ENCODE measurements around the gene DCPS.
"Not testable (repeated sequence)": the region's sequence is repeated elsewhere in the genome, so short reads cannot be mapped to it uniquely, and the experiment has no call there.

The DCPS gene, protein sequence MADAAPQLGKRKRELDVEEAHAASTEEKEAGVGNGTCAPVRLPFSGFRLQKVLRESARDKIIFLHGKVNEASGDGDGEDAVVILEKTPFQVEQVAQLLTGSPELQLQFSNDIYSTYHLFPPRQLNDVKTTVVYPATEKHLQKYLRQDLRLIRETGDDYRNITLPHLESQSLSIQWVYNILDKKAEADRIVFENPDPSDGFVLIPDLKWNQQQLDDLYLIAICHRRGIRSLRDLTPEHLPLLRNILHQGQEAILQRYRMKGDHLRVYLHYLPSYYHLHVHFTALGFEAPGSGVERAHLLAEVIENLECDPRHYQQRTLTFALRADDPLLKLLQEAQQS

GRCh38 chr11:126303623-126304456, at the start of gene DCPS:
Gene DCPS (plus strand): TSS chr11:126304060. CDS start chr11:126304081, 21 bp downstream.
- peak; percentile 80 to 97 (median 92) for DNase-seq
- intact Hi-C loops (cut with DNase I), result loop anchor here (5.0 kb wide), 1 partner anchor 37 kb away; the partner anchor contains the start of genes FOXRED1 and SRPRA

DNA sequence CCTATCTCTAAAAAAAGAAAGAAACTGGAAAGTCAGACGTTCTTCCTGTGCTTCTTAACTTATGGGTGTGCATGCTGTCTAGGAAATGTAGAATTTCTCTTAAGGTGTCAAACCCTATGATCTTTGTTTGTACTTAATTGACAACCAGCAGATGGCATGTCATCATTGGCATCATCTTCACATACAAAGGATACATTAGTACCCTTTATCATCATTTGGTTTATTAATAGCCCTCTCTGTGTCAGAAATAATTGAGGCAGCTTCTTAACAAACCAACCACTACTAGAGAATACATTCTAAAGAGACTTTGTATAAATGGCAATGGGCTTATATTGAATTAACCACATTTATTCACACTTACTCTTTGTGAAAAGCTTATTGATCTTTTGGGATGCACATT, 49.0 kb upstream of the DCPS start:
- intact Hi-C loops (cut with DNase I), result no loop called here
- no peak for DNase-seq

GRCh38 chr11:126255507-126255906, 48.4 kb upstream of the DCPS start:
- intact Hi-C loops (cut with DNase I); DNase-seq: not testable (repeated sequence)

DNA sequence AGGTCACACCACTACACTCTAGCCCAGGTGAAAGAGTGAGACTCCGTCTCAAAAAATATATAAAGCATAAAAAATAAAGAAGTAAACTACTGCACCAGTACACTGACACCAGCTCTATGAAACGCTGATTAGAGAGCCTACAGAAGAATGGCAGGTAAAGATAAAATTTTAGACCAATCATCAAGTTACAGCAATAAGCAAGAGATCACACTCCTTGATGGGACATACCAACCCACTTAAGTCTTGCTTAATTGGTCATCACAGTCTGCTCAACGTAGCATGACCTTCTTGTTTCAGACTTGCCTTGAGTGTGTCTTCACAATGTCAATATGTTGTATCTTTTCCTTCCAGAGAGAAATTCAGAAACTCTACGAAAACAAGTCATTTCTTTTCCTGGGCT, 47.6 kb upstream of the DCPS start:
- no peak for DNase-seq
- intact Hi-C loops (cut with DNase I), result no loop called here

DNA sequence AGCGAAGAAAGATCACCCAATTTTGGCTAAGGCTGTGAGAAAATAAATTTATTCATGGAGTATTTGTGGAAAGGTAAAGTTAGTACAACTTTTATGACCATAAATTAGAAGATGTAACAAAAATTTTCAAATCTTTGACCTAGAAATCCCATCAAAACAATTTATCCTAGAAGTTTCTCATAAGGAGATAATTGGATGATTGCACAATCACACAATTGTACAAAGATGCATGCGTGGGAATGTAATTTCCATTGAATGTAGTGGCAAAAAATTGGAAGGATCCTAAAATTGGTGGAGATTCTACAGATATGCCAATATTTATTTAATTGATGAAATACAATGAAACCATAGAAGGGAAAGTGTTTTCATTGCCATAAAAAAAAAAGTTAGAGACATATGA, 46.7 kb upstream of the DCPS start:
- DNase-seq, result no peak
- intact Hi-C loops (cut with DNase I), result no loop called here

GRCh38 chr11:126257764-126258163, 46.1 kb upstream of the DCPS start:
- peak in 6 of 42 donors; percentile 22 to 57 (median 44) for DNase-seq
- intact Hi-C loops (cut with DNase I), result no loop called here

DNA sequence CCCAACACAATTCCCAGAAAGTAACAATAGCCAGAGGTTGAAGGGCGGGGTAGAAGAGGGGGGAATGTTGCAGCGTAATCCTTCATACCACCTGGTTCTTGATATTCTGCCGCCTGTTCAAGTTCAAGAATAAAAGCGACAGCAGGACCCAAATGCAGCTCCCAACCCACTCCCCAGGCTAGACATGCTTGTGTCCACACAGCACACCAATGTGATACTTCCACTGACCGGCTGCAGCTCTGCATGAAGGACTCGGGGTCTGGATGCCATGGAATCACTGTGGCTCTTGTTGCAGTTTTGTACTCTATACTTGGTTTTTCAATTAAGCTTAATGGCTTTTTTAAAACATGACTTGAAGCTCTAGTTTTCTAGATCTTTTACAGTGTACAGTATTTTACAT, 41.6 kb upstream of the DCPS start:
- DNase-seq, result no peak
- intact Hi-C loops (cut with DNase I), result no loop called here

DNA sequence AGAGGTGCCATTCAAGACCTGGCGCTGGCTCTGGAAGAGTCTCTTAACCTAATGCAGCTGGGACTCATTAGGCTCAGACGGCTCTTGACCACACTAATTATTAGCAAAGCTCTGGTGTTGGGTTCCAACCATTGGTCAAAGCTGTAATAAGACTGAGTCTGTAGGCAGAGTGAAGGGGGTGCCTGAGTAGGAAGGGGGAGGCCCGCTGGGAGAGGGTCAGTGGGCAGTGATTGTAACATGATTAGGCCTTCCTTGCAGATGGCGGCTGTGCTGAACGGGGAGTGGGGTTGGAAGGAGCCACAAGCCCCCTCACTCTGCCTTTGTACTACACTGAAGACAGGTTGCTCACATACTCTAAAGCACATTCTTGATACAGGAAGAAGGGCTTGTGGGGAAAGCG, 40.4 kb upstream of the DCPS start:
- no peak for DNase-seq
- intact Hi-C loops (cut with DNase I), result no loop called here

DNA sequence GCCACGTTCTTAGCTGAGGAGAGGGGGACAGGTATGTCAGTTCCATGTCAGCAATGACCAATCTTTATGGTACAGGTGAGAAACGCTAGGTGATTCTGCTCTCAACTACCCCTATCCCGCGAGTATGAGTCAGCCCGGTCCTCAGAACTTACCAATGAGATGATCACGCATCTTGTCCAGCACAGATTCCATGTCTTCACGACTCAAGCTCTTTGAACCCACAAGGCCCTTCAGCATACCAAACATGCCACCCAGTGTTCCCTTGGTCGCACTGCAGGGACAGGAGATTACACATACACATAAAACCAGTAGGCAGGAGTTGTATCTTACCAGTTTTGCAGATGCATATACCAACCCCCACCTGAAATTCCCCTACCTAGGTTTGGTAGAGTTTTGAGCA, 38.0 kb upstream of the DCPS start:
- DNase-seq, result peak in 2 of 42 donors; percentile 21 to 29
- intact Hi-C loops (cut with DNase I), result loop anchor here (5.0 kb wide), 3 partner anchors 36 to 204 kb away; partner anchors contain the start of genes CDON, DCPS, FAM118B and RPUSD4

DNA sequence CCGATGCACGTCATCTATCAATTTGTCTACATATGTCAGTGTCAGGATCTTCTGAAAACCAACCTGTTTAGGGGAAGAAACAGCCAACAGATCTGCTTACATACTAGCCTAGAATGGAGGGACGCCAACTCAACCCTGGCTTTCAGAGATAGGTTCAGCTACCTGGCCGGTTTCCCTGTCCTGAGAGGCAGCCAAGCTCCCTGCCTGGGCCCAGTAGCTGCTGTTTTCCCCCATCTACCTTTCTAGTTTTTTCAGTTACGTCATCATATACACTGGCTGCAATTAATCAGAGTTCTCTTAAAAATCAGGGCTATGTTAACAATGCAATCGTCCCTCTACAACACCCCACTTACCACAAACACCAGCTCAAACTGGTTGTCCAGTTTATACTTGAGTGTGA, 36.2 kb upstream of the DCPS start:
- no peak for DNase-seq
- intact Hi-C loops (cut with DNase I), result loop anchor here (5.0 kb wide), 3 partner anchors 35 to 205 kb away; partner anchors contain the start of genes CDON, DCPS, FAM118B and RPUSD4

DNA sequence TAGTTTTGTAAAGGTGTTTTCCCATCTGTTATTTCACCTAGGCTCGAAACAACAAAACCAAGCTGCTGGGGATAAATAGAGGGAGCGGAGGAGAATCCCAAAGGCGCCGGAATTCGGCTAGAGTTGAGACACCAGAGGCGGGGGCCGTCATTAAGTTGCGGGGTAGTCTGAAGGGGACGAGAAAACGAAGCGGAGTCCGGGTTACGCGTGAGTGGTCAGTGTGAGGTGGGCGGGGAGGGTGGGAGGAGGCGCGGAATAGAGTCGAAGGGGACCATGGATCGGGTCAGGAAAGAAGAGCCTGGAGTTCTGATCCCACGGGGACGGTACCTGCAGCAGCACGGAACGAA, 35.5 kb upstream of the DCPS start:
- peak in 3 of 42 donors; percentile 8 to 50 (median 10) for DNase-seq
- intact Hi-C loops (cut with DNase I), result loop anchor here (5.0 kb wide), 3 partner anchors 34 to 206 kb away; partner anchors contain the start of genes CDON, DCPS, FAM118B and RPUSD4

DNA sequence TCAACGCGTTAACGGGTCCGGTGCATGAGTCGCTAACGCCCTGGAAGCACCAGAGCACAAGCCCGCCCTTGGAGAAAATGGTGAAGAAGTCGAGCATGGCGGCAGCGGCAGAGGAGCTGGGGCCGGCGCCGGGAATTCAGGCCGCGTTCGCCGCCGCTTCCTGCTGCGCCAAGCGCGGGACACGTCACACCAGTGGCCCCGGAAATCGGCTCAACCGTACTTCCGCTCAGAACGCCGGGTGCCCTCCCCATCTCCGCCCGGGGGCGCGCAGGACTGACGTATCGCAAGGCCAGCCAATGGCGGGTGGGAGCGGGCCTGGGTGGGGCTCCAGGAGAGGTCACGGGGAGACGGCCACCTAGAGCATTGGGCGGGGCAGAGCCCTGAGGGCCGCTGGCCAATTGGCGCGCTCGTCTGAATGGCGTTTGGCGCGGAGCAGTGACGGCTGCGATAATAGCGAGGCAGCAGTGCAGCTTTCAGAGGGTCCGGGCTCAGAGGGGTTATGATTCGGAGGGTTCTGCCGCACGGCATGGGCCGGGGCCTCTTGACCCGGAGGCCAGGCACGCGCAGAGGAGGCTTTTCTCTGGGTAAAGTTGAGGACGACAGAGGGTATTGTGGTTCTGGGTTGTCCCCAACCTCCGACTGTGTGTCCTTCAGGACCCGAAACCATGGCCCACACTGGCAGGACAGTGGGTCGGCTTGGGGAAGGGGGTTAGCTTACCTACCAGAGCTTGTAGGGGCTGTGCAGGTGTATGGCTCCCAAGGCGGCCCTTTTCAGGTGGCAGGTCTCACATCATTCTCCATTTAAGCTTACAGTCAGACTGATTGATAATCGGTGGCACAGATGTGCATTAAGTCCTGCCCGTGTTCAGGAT, 34.9 kb upstream of the DCPS start, which contains the start of the genes FOXRED1 and SRPRA:
FOXRED1 (plus strand) TSS at position 447 of the 872 bp plus-strand sequence; CDS start at position 500, 53 bp downstream.
SRPRA (minus strand) TSS at position 188 of the 872 bp plus-strand sequence; CDS start at position 97, 91 bp downstream.
- intact Hi-C loops (cut with DNase I), result loop anchor here (5.0 kb wide), 3 partner anchors 33 to 207 kb away; partner anchors contain the start of genes CDON, DCPS, FAM118B and RPUSD4
- DNase-seq, result peak; percentile 98 to 100 (median 100)

DNA sequence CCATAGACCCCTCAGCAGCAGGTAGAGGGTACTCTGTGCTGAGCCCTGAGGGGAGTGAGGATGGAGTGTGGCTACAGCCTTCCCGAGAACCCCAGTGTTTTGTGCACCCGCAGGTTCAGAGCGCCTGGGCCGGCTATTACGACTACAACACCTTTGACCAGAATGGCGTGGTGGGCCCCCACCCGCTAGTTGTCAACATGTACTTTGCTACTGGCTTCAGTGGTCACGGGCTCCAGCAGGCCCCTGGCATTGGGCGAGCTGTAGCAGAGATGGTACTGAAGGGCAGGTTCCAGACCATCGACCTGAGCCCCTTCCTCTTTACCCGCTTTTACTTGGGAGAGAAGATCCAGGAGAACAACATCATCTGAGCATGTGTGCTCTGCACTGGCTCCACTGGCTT, 26.5 kb upstream of the DCPS start:
- intact Hi-C loops (cut with DNase I), result no loop called here
- DNase-seq, result no peak

DNA sequence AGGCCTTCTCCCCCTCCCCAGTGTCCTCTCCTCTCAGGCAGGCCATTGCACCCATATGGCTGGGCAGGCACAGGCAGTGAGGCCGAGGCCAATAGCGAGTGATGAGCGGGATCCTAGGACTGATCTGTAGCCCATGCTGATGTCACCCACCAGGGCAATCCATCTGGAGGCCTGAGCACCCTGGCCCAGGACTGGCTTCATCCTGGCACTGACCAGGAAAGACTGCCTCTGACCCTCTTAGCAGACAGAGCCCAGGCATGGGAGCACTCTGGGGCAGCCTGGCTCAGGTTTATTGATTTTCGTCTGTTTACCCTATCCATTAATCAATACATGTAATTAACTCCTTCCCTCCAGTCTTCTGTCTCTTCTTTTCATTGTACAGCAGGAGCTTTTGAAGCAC, 26.1 kb upstream of the DCPS start:
- intact Hi-C loops (cut with DNase I), result no loop called here
- DNase-seq, result no peak

- intact Hi-C loops (cut with DNase I), result no loop called here
- DNase-seq, result no peak
Measured at GRCh38 chr11:126279191-126279590, 24.7 kb upstream of the DCPS start.

DNA sequence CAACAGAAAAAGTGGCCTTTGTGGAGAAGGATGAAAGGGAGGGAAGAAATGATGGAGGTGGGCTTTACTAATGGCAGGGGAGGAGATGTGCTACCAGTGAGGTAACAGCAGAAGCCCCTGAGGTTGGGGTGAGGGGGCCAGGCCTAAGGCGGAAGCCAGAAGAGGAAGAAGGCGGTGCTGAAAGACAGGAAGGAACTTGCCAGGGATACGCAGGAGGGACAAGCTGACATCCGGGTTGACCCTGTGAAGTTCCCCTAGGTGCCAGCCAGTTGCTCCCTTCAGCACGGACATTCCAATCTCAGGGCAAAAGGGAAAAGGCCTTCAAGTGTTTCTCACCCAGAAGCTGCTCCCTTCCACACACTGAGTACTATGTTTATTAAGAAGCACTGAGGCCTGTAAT, 23.3 kb upstream of the DCPS start:
- intact Hi-C loops (cut with DNase I), result no loop called here
- no peak for DNase-seq

DNA sequence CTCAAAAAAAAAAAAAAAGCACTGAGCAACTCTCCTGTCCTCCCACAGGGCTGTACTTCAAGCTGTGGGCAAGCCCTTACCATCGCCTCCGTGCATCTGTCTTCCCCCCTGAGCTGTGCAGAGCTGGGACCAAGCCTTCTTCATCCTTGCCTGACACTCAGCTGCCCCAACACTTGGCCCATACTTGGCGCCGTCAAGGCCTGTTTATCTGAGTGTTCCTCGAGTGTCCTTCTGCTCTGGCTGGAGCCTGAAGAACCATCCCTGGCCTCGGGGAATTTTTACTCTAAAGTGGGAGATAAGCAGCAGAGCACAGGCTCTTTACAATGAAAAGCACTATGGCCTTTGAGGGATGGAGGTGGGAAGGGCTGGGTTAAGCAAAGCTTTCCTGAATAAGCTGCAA, 22.6 kb upstream of the DCPS start:
- intact Hi-C loops (cut with DNase I), result no loop called here

GRCh38 chr11:126281666-126282175, 22.1 kb upstream of the DCPS start:
- DNase-seq, result no peak
- intact Hi-C loops (cut with DNase I), result no loop called here

More for the DNA sequence above, 22.6 kb upstream of the DCPS start:
- DNase-seq, result no peak

DNA sequence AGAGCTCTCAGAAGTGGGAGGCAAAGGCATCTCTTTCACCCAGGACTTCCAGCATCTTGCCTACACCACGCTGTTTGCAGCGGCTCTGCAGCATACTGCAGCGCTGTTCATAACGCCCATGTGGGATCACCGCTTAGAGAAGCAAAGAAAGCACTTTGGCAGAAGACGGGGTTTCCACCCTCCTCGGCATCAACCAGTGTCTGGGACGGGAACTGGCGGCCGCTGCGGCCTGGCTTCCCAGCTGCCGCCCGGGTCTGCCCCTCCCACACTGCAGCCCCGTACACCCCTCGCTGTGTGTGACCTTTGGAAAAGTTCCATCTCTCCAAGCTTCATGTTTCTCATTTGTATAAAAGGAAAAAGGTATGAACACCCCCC, 21.5 kb upstream of the DCPS start:
- DNase-seq, result peak in 41 of 42 donors; percentile 22 to 83 (median 55)
- intact Hi-C loops (cut with DNase I), result no loop called here

All from head of caudate nucleus (tissue), 42 donors.